Measurements from ENCODE around the gene CHST6. TPM values are rescaled to one million over a fixed set of nuclear protein-coding genes. Genes with fewer than 3 reads are reported as not detected.

Gene CHST6
- total and polyA plus RNA-seq, 2 of the 8 experiments (the other 6 are each of a cell fraction or from before 2014, with no cell fraction given): 18.2 to 25.4 TPM

DNA sequence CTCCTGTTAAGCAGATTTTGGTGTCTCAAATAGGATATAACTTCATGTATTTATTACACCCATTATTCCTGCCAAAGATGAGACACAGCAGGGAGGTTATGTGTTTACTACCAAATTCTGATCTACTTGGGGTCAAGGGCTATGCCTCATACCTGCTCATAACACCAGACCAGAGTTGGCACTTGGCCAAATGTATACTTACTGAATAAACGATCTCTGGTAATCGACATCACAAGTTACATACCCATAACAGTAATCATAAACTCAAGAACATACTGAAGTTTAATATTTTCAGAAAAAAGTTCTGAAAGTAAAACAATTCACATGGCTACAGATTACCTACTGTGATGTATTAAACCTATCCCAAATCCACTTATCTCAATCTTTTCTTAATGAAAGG lies 33.7 kb downstream of the CHST6 start:
- H3K23ac ChIP-seq (ENCODE audit: insufficient read length): no peak overlapping the region
- no peak overlapping the region for H2BK12ac ChIP-seq (ENCODE audit: low read depth, low read length)
- H2BK15ac ChIP-seq (ENCODE audit: low read length): no peak overlapping the region
- H3K4me2 ChIP-seq (ENCODE audit: insufficient read depth in 1 of 2, low read depth in 2 of 2, low read length in 2 of 2): no peak overlapping the region
- H3K4me3 ChIP-seq (ENCODE audit: extremely low read depth in 1 of 4, insufficient read depth in 2 of 4, low read depth in 3 of 4, low read length in 4 of 4): no peak overlapping the region
- 0 out of 2 replicates have a peak, but pooled peaks cover 1% of the 10 kb centered on the region for H3K23me2 ChIP-seq (ENCODE audit: low read depth, low read length)
- H3K79me2 ChIP-seq (ENCODE audit: control insufficient read depth in 1 of 2, insufficient read depth in 2 of 2, low read length in 2 of 2): peaks cover 11 to 68% of the 10 kb centered on the region in 2 experiments
- no peak overlapping the region for H2BK20ac ChIP-seq (ENCODE audit: low read length)
- H3K36me3 ChIP-seq (ENCODE audit: control insufficient read depth in 2 of 4, insufficient read depth in 4 of 4, low read length in 3 of 4): no peaks in the 10 kb centered on the region
- FAIRE-seq (no peak), DNase-seq (ENCODE audit: low read depth in 1 of 2, low spot score in 2 of 2) (no peak)
- no peak overlapping the region for H4K91ac ChIP-seq (replicated peaks; ENCODE audit: insufficient read length, low read length)
- H3K56ac ChIP-seq (replicated peaks; ENCODE audit: insufficient read length, low read depth, low read length): no peak overlapping the region
- H2BK5ac ChIP-seq (ENCODE audit: low read depth, low read length): no peak overlapping the region
- H3K79me1 ChIP-seq (ENCODE audit: low read depth, low read length): peaks cover 11% of the 10 kb centered on the region
- H4K5ac ChIP-seq (ENCODE audit: insufficient read length, low read depth, low read length): no peak overlapping the region
- no peak overlapping the region for H3K14ac ChIP-seq (ENCODE audit: insufficient read length)
- H3K27me3 ChIP-seq (replicated peaks in 1 of 4; ENCODE audit: control insufficient read depth in 3 of 4, extremely low read depth in 1 of 4, insufficient read depth in 3 of 4, low read length in 3 of 4): no peaks in the 10 kb centered on the region
- no peak overlapping the region for H3K18ac ChIP-seq (ENCODE audit: extremely low read depth, low read length)
- no peak overlapping the region for H2AK5ac ChIP-seq (ENCODE audit: low read depth, low read length)
- peaks cover 10 to 26% of the 10 kb centered on the region in 2 experiments for H4K20me1 ChIP-seq (replicated peaks in 1 of 2; ENCODE audit: control insufficient read depth in 1 of 2, insufficient read depth in 2 of 2, low read length in 2 of 2)
- no peaks in the 10 kb centered on the region for H3K9me3 ChIP-seq (ENCODE audit: insufficient read depth in 2 of 2, low read depth in 1 of 2, low read length in 1 of 2)
- POLR2A ChIA-PET (ENCODE audit: partially characterized antibody): no interaction called here
- no peak overlapping the region for H2AFZ ChIP-seq (ENCODE audit: low read length)
- WGBS, 2 experiments (ENCODE audit: extremely low coverage in 1 of 2, insufficient coverage in 1 of 2, insufficient read length in 1 of 2, insufficient replicate concordance in 2 of 2, low coverage in 1 of 2, low lambda C conversion rate in 2 of 2, missing lambda C conversion rate in 1 of 2): 89% methylated on average over 2 of the region's 2 CpGs; no CpG with 5 or more reads in 1 of the 2 experiments
- H4K8ac ChIP-seq (ENCODE audit: extremely low read depth, insufficient read depth, low read length): no peak overlapping the region
- H2BK120ac ChIP-seq (replicated peaks; ENCODE audit: low read depth, low read length): no peak overlapping the region
- no peak overlapping the region for H3K9ac ChIP-seq (replicated peaks in 1 of 4; ENCODE audit: extremely low read depth in 1 of 4, low read depth in 3 of 4, low read length in 3 of 4)
- H3K4ac ChIP-seq (replicated peaks; ENCODE audit: insufficient read length, low read depth, low read length): no peak overlapping the region
- H3K27ac ChIP-seq (ENCODE audit: low read depth, low read length): no peak overlapping the region
- H3K4me1 ChIP-seq (replicated peaks in 1 of 4; ENCODE audit: control insufficient read depth in 3 of 4, insufficient read depth in 4 of 4, low read length in 3 of 4): peaks cover 3 to 6% (median 4%) of the 10 kb centered on the region in 4 experiments; a peak in 6 of 7 replicates
- CTCF ChIA-PET (ENCODE audit: partially characterized antibody): no interaction called here
- no peak for TF ChIP-seq TCF12 (IDR thresholded peaks at IDR 0.05; ENCODE audit: low read depth, low read length)
- TF ChIP-seq NRF1 (IDR thresholded peaks at IDR 0.05; ENCODE audit: low read depth, low read length): no peak
- no peak for TF ChIP-seq RAD21 (IDR thresholded peaks at IDR 0.05 in 1 of 2, conservative IDR thresholded peaks at IDR 0.05 in 1 of 2; ENCODE audit: low read depth in 2 of 2, low read length in 2 of 2)
- TF ChIP-seq ZNF274 (IDR thresholded peaks at IDR 0.05; ENCODE audit: borderline replicate concordance, extremely low read depth, low read length): no peak
- no peak for TF ChIP-seq HDAC2 (IDR thresholded peaks at IDR 0.05; ENCODE audit: borderline replicate concordance in 1 of 2, low read depth in 2 of 2, low read length in 2 of 2)
- TF ChIP-seq POU5F1 (IDR thresholded peaks at IDR 0.05; ENCODE audit: low read depth, low read length): no peak
- TF ChIP-seq CREB1 (IDR thresholded peaks at IDR 0.05): no peak
- TF ChIP-seq, protein P1, sequence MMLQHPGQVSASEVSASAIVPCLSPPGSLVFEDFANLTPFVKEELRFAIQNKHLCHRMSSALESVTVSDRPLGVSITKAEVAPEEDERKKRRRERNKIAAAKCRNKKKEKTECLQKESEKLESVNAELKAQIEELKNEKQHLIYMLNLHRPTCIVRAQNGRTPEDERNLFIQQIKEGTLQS (IDR thresholded peaks at IDR 0.05; ENCODE audit: insufficient read depth, low read depth, low read length): no peak
- TF ChIP-seq MAX (IDR thresholded peaks at IDR 0.05): no peak
- no peak for TF ChIP-seq KDM4A (IDR thresholded peaks at IDR 0.05; ENCODE audit: low read depth, low read length, severe bottlenecking)
- TF ChIP-seq CEBPB (IDR thresholded peaks at IDR 0.05; ENCODE audit: low read depth, low read length): no peak
- TF ChIP-seq TEAD4 (IDR thresholded peaks at IDR 0.05; ENCODE audit: low read depth, low read length): no peak
- TF ChIP-seq RFX5 (IDR thresholded peaks at IDR 0.05; ENCODE audit: borderline replicate concordance, low read depth, low read length): no peak
